NCI-H69 (cell line): ENCODE measurements around the gene PPP1R3A.
"Not testable (repeated sequence)": the region's sequence is repeated elsewhere in the genome, so short reads cannot be mapped to it uniquely, and the experiment has no call there.

Experiments used
- DNase-seq: peaks from one replicate; lab custom pipeline; 2025; lab: John Stamatoyannopoulos, UW

PPP1R3A gene

DNA sequence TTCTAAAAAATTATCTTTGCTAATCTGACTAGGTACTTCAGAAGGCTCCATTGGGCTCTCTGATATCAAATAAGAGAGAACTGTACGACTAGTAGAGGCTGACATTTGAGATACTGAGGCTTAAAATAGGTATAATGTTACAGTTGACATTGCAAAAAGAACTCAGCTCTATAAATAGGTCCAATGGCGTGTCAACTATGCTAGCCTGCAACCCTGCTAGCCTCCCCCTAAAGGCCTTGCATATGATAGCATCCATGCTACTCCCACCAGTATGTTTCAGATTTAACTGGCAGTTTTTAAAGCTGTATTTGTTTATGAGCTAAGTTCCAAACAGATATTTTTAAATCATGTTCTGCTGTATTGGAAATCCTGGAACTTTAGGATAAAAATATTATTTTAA is at the start of gene PPP1R3A:
Gene PPP1R3A (minus strand): TSS at position 64 of the 400 bp plus-strand sequence. CDS start 13 bp downstream, at position 51.
- DNase-seq: peak; percentile 24

DNA sequence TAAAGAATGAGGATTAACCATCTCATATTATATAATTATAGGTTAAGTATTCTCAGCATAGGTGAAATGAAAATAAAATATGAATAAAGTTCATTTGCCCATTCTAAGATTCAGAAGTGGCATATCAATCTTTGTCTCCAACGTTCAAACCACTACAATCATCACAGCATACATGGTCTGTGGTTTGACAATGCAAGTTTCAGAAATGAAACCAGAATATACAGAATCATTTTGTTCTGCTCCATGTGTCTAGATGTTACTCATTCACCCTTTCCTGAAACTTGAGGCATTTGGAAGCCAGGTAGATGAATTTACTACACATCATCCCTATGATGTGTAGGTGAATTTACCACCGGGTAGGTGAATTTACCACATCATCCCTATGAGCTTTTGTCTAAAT is 44.5 kb upstream of the PPP1R3A start:
- no peak for DNase-seq

DNA sequence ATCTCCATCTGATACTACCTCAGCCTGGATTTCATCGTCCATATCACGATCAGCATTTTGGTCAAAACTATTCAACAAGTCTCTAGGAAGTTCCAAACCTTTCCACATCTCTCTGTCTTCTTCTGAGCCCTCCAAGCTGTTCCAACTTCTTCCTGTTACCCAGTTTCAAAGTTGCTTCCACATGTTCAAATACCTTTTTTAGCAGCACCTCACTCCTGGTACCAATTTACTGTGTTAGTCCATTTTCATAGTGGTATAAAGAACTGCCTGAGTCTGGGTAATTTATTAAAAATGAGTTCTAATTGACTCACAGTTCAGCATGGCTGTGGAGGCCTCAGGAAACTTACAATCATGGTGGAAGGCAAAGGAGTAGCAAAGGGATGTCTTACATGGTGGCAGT is 41.1 kb upstream of the PPP1R3A start:
- no peak for DNase-seq

DNA sequence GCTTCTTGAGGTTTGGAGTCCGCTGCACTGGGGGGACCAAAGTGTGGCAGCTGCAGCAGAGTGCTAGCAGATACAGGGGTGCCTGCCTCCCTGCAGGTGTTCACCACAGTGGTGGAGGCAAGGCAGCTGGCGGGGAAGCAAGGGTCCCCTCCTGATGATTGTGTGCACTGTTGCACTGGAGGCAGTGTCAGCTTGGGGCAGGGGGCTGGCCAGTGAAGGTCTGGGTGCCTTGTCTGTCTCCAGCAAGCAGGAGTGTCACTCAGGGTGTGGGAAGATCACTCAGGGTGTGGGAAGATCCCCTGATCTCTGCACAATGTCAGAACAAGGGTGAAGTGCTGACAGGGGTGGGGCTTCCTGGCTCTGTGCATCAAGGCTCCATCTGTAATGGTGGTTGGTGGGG is 36.3 kb upstream of the PPP1R3A start:
- no peak for DNase-seq

- DNase-seq: no peak
Measured at GRCh38 chr7:113953553-113953952, 34.7 kb upstream of the PPP1R3A start.

DNA sequence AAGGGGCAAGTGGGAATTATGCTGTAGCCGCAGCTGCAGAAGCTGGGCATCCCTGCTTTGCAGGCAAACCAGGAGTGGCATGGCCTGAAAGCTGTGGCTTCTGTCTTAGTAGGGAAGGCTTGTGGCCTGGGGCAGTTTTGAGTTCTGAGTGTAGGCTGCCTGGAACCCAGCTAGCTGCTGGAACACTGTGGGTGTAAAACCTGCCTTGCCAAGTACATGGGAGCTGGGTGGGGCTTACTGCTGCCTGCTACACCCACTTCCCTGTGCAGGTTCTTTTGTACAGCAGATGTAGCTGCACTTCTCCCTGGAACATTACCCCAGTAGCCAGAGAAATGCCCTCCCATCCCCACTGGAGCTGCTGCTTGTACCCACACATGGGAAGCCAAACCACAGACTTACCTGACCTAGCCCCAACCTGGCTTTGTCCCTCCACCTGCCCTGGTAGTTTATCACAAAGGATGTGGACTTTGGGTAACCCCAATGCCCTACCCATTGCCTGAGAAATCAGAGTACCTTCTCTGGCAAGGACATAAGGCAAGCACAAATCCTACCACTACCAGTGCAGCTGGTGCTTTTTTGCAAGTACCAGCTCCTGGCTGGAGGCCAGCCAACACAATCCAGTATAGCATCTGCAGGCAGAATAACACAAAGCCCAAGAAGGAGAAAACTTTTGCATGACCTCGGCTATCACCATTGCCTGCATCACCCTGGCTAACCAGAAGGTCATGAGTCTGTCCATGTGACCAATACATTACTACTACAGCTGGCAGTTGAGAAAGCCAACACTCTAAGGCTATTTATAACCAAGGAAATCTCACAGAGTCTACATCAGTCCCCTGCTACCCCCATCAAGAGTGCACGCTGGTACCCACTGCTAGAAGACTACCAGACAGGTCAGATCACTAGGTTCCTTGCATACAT is 26.5 kb upstream of the PPP1R3A start:
- DNase-seq: peak; percentile 82

GRCh38 chr7:113936982-113937381 is 18.2 kb upstream of the PPP1R3A start:
- no peak for DNase-seq

GRCh38 chr7:113936535-113936934 is 17.7 kb upstream of the PPP1R3A start:
- DNase-seq: no peak

GRCh38 chr7:113929389-113929788 is 10.6 kb upstream of the PPP1R3A start:
- not testable (repeated sequence) for DNase-seq

GRCh38 chr7:113928112-113928511 is 9.3 kb upstream of the PPP1R3A start:
- no peak for DNase-seq

DNA sequence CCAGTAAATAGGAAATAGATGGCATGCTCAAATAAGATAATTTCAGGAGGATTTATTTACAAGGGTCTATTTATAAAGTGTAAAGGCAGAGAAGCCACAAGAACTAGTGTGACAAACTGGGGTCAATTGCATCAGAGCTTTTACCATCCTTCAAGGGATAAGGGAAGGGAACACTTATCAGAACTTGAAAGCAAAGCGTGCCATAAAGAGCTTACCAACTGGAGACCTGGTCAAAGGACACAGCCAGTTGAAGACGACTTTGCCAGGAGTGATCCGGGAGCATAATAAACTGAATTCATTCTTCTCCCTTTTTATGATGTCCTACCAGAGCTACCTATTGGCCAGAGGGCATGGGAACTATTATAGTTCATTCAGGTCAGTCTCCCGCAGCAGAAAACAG is 3.2 kb upstream of the PPP1R3A start:
- no peak for DNase-seq

DNA sequence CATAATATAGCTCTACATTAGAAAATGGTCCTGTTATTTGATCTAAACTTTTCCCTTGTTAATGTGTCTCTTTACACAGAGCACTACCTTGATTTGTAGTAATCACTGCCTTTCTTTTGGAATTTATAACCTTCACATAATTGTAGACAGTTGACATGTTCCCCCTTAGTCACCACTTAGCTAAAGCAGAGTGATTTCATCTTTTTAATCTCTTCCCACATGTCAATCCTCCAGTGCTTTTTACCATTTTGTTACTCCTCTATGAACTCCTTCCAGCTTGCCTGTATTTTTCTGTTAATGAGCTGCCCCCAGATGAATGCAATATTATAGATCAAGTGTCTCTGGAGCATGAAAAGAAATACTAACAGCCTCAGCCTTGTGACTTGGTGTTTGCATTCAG is 2.6 kb upstream of the PPP1R3A start:
- DNase-seq: peak; percentile 32

DNA sequence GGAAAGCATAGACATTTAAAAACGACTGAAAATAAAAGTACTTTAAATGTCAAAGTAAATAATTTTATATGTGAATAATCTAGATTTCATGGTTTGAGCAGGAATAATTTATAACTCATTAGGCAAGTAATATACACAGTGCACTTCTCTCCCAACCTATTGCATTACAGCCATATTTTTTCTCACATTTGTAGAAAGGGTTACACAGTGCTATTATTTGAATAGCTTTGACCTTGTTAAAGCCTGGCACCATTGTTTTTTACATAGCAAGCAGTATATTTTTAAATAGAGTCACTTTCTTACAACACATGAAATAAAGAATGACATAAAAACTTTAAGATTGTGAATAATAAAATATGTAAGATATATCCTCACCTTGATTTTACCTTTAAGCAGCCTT is 969 bp downstream of the PPP1R3A start:
- DNase-seq: no peak

GRCh38 chr7:113915956-113916355 is 2.9 kb downstream of the PPP1R3A start:
- DNase-seq: no peak

- peak; percentile 88 for DNase-seq
Measured at GRCh38 chr7:113912876-113913275, 5.9 kb downstream of the PPP1R3A start.

- DNase-seq: no peak
Measured at GRCh38 chr7:113907617-113908016, 11.2 kb downstream of the PPP1R3A start.

GRCh38 chr7:113904521-113904920 is 14.3 kb downstream of the PPP1R3A start:
- no peak for DNase-seq

DNA sequence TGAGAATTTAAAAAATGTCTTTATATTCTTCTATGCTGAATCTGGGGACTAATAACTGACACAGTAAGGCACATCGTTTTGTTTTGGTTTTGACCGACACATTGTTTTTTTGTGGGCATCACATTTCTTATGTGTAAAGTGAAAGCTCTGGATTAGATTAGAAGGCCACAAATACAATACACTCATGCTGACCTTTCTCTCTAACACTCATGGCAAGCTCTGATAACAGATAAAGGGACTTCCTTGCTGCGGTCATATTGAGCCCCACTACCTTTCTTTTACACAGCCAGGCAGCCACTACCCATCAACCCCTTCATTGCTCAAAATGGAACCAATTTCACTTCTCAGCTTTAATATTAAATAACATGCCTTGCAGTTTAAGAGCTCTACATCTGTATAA is 26.0 kb downstream of the PPP1R3A start:
- no peak for DNase-seq

GRCh38 chr7:113891828-113892227 is 27.0 kb downstream of the PPP1R3A start:
- no peak for DNase-seq

DNA sequence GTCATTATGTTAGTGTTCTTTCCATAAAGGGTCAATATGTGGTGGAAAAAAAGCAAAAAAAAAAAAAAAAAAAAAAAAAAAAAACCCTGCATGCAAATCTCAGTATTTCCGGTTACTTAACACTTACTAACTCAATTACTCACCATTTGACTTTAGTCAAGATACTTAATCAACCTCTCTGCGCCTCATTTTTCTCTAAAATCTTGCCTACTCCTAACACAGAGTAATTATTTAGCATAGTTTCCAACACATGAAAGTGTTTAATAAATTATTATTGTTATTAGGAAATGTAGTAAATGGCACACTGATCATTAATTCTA is 27.8 kb downstream of the PPP1R3A start:
- DNase-seq: no peak

DNA sequence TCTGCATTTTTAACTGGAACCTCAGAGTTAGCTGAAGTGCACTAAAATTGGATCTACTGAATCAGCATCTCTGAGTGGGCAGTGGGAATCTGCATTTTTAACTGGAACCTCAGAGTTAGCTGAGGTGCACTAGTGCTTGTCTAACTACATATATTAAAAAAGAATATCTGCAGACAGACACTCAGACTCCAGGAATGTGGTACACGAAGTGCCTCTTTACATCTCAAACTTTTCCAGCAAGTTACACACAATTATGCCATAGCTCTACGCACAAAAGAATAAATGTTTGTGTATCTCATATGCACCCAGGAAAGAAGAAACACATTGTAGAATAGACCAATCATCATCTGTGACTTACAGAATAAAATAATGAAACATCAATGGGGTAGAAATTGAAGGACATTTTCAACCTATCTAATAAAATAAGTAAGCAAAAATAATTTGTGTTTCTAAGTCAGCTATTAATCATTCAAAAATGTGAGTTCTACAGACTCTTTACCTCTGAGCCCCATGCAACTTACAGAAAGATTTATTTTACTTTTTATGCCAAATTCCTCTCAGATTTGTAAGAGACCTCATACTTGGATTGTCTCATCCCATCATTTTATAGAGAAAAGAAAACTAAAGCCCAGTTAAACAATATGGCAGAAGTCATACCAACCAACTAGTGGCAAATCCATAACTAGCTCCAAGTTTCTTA is 28.3 kb downstream of the PPP1R3A start:
- no peak for DNase-seq

GRCh38 chr7:113883096-113883495 is 35.7 kb downstream of the PPP1R3A start:
- DNase-seq: no peak

DNA sequence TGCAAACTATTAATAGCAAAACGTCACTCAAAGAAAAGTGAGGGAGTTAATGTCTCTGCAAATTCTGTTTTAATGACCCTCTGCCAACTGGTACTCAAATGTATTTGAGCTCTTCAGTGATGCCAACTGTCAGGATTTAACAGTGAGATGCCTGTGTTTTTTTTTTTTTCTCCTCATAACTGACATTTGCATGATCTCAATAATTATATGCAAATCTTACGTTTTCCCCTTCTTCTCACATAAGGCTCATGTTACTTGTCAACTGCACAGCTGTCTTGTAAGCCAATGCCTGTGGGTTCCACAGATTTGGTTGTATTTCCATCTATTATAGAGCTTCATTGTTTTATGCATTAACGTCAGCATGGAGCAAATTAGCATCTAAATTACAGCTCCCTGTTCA is 38.2 kb downstream of the PPP1R3A start:
- DNase-seq: peak; percentile 64
